ENCODE measurements around the gene A2ML1. TPM values are rescaled to one million over a fixed set of nuclear protein-coding genes. Genes with fewer than 3 reads are reported as not detected.

A2ML1 gene
- total RNA-seq, 2 donors from 2014 or later, result 0.27 TPM; not detected in 1

GRCh38 chr12:8840321-8840720 lies 17.9 kb downstream of the A2ML1 start:
- DNase-seq (ENCODE audit: low spot score) (no peak), ATAC-seq (ENCODE audit: insufficient number of reproducible peaks, low FRiP score, low read depth) (no peak)
- Histone ChIP-seq H3K9me3 (no peaks in the 10 kb centered on the region), H3K27me3 (replicated peaks; ENCODE audit: insufficient read depth) (no peaks in the 10 kb centered on the region), H3K27ac (no peak overlapping the region), H3K4me3 (no peak overlapping the region), H3K4me1 (ENCODE audit: control insufficient read depth in 1 of 2, low read depth in 2 of 2) (peaks cover 0 to 2% of the 10 kb centered on the region in 2 donors), H3K36me3 (no peaks in the 10 kb centered on the region)
- TF ChIP-seq CTCF (IDR thresholded peaks at IDR 0.05), result no peak

DNA sequence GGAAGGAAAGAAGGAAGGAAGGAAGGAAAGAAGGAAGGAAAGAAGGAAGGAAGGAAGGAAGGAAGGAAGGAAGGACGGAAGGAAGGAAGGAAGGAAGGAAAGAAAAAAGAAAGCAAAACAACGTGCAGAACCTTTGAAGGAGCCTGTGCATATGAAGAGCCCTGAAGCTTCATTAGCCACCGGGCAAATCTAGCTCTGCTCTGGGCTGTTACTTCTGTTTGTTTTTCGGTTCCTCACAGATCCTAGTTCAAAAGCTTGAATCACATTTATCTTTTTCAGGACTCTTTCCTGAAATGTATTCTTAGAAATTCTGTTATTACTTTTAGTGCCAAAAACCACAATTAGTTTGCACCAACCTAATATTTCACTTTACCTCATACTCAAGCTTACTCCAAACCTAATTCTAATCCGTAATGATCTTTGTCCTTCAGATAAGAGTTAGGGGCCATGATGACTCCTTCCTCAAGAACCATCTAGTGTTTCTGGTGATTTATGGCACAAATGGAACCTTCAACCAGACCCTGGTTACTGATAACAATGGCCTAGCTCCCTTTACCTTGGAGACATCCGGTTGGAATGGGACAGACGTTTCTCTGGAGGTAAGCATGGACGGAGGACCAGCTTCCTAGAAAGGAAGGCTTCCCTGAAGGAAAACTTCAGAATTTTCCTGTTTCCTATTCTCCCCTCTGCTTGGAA lies 18.7 kb downstream of the A2ML1 start:
- Histone ChIP-seq H3K27me3 (replicated peaks; ENCODE audit: insufficient read depth) (no peaks in the 10 kb centered on the region), H3K4me1 (ENCODE audit: control insufficient read depth in 1 of 2, low read depth in 2 of 2) (peaks cover 0 to 2% of the 10 kb centered on the region in 2 donors), H3K27ac (no peak overlapping the region), H3K36me3 (no peaks in the 10 kb centered on the region), H3K9me3 (no peaks in the 10 kb centered on the region), H3K4me3 (no peak overlapping the region)
- no peak for ATAC-seq (ENCODE audit: insufficient number of reproducible peaks, low FRiP score, low read depth)
- DNase-seq (ENCODE audit: low spot score), result no peak
- TF ChIP-seq CTCF (IDR thresholded peaks at IDR 0.05), result no peak

DNA sequence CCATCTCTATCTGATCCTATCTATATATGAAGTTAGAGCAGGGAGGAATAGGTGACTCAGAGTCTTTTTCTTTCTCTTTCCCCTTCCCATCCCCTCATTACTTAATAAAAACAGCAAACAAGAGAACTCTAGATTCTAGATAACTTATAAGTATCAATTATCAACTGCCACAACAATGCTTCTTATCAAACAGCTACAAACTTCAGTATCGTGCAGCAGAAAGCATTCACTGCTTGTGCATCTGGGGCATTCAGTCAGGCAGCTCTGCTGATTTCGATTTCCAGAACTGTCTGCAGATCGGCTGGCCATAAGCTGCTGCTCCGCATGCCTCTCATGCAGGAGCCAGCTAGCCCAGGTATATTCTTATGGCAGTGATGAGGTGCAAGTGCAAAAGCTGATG lies 19.4 kb downstream of the A2ML1 start:
- no peak for TF ChIP-seq CTCF (IDR thresholded peaks at IDR 0.05)
- no peak for ATAC-seq (ENCODE audit: insufficient number of reproducible peaks, low FRiP score, low read depth)
- no peaks in the 10 kb centered on the region for H3K27me3 ChIP-seq (replicated peaks; ENCODE audit: insufficient read depth)
- H3K27ac ChIP-seq, result no peak overlapping the region
- no peaks in the 10 kb centered on the region for H3K36me3 ChIP-seq
- no peak for DNase-seq (ENCODE audit: low spot score)
- H3K4me1 ChIP-seq (ENCODE audit: control insufficient read depth in 1 of 2, low read depth in 2 of 2), result peaks cover 0 to 2% of the 10 kb centered on the region in 2 donors
- H3K9me3 ChIP-seq, result no peaks in the 10 kb centered on the region
- no peak overlapping the region for H3K4me3 ChIP-seq

GRCh38 chr12:8844665-8845064 lies 22.2 kb downstream of the A2ML1 start:
- H3K27me3 ChIP-seq (replicated peaks; ENCODE audit: insufficient read depth), result no peaks in the 10 kb centered on the region
- ATAC-seq (ENCODE audit: insufficient number of reproducible peaks, low FRiP score, low read depth) (no peak), DNase-seq (ENCODE audit: low spot score) (no peak)
- no peak for TF ChIP-seq CTCF (IDR thresholded peaks at IDR 0.05)
- H3K4me1 ChIP-seq (ENCODE audit: control insufficient read depth in 1 of 2, low read depth in 2 of 2), result peaks cover 0 to 2% of the 10 kb centered on the region in 2 donors
- H3K27ac ChIP-seq, result no peak overlapping the region
- no peaks in the 10 kb centered on the region for H3K36me3 ChIP-seq
- no peaks in the 10 kb centered on the region for H3K9me3 ChIP-seq
- H3K4me3 ChIP-seq, result no peak overlapping the region

DNA sequence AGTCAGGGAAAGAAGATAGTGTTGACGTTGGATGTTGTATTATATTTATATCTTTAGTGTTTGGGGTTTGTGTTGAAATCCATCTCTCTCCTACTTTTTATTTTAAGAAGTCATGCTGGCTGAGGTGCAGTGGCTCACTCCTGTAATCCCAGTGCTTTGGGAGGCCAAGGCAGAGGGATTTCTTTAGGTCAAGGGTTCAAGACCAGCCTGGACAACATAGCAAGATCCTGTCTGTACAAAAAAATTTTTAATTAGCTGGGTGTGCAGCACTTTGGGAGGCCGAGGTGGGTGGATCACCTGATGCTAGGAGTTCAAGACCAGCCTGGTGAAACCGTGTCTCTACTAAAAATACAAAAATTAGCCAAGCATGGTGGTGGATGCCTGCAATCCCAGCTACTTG lies 23.9 kb downstream of the A2ML1 start:
- Histone ChIP-seq H3K27me3 (replicated peaks; ENCODE audit: insufficient read depth) (no peaks in the 10 kb centered on the region), H3K4me3 (no peak overlapping the region), H3K9me3 (no peaks in the 10 kb centered on the region), H3K27ac (no peak overlapping the region), H3K36me3 (no peaks in the 10 kb centered on the region), H3K4me1 (ENCODE audit: control insufficient read depth in 1 of 2, low read depth in 2 of 2) (peaks cover 0 to 2% of the 10 kb centered on the region in 2 donors)
- no peak for TF ChIP-seq CTCF (IDR thresholded peaks at IDR 0.05)
- no peak for ATAC-seq (ENCODE audit: insufficient number of reproducible peaks, low FRiP score, low read depth)
- no peak for DNase-seq (ENCODE audit: low spot score)

Measured in thoracic aorta (tissue), 2 donors.